HG03520 (cell line): ENCODE results near the gene USP10.

Experiments used
- ATAC-seq: cut with Tn5 transposase; IDR thresholded peaks from one replicate; pipeline ENCODE4 v1.9.1; 2021; ENCODE audit warnings: mild to moderate bottlenecking, moderate library complexity; ENCODE audit not compliant: unreplicated experiment

USP10 gene

DNA sequence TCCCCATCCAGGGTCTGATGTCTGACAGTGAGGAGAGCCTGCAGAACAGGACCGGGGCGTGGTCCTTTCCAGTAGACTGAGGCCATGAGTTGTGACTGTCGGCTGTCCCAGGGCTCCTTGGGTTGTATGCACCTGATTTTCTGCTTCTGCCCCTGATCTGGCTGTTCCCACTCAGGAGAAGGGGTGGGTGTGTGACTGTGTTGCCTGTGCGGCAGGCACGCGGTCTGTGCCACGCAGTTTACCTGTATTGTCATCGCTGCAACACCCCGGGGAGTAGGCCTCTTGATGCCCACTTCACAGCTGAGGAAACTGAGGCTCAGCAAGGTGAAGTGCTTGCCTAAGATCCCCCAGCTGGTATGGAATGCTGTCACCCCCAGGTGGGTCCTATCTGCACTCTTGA is 121.4 kb downstream of the USP10 start:
- no peak for ATAC-seq

DNA sequence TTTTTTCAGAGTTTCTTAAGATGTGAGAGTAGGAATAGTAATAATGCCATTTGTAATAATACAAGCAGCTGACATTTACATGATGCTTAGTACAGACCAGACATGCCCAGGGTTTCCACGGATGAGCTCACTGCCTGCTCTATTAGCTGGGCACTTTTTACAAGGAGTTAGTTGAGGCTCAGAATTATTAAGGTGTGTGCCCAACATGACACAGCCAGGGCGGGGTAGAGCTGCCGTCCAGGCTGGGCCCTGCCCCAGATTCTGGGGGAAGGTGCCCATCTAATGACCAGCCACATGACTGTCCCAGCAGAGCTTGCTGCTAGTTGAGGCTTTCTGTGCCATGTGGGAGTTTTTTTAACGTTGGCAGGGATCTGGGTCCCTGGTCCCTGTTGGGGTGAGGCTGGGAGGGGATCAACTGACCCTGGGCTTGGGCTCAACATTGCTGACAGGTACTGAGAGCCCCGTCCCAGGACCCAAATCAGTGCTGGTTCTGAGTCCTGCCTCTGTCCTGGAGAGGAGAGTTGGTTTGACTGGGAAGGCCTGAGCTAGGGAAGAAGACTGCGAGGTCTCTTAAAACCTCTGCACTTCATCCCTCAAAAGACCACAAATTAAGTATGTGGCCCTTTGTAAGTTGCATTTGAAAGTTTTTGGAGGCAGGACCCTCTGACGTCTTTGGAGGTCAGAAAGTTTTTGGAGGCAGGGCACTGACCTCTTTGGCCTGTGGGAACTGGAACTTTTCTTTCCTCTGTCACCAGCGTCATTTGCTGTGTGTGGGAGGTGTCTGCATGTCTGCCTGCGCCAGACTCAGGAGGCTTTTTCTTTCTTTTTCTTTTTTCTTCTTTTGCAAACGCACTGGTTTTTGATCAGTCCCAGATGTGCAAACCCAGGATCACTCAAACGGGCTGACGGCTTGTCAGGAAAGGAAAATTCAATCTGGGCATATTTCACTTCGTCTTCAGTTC is 122.2 kb downstream of the USP10 start:
- no peak for ATAC-seq

DNA sequence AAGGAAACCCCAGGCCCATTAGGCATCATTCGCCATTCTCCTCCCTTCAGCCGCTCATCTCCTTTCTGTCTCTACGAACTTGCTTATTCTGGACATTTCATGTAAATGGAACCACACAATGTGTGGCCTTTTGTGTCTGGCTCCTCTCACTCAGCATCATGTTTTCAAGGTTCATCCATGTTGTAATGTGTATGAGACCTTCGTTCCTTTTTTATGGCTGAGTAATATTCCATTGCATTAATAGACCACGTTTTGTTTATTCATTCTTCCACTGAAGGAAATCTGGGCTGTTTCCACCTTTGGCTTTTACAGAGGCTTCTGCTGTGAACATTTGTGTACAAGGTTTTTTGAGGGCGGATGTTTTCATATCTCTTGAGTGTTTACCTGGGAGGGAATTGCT is 123.2 kb downstream of the USP10 start:
- ATAC-seq: no peak

DNA sequence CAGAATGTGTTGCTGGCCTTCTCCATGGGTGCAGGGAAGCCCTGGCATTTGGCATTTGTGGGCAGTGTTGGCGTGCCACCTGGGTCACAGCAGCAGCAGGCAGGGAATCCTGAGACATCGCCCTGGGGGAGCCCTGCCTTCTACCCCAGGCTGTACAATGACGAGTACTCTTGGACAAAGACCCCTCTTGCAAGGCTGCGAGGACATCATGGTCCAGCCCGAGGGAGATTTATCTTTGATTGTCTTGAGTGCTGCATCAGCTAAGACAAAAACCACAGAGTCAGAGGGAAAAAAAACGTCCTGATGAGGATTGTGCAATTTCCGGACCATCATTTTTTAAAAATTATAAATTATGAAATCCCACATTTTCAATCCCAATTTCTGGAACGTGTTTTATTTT is 123.7 kb downstream of the USP10 start:
- ATAC-seq: no peak

DNA sequence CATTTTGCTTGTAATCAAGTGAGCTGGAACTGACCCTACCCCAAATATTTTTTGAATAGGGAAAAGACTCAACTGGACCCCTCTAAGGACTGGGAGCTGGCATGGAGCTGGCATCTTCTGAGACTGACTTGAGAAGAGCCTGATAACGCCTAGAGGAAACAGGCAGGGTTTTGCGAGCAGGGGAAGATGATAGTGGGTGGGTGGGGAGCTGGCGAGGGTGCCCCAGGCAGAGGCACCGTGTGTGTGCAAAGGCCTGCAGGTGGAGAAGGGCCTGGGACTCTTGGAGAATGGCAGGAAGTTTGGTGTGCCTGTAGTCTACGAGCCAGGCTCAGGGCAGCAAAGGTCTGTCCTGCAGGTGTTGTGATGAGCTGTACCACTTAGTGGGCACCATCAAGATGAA is 124.1 kb downstream of the USP10 start:
- ATAC-seq: no peak

DNA sequence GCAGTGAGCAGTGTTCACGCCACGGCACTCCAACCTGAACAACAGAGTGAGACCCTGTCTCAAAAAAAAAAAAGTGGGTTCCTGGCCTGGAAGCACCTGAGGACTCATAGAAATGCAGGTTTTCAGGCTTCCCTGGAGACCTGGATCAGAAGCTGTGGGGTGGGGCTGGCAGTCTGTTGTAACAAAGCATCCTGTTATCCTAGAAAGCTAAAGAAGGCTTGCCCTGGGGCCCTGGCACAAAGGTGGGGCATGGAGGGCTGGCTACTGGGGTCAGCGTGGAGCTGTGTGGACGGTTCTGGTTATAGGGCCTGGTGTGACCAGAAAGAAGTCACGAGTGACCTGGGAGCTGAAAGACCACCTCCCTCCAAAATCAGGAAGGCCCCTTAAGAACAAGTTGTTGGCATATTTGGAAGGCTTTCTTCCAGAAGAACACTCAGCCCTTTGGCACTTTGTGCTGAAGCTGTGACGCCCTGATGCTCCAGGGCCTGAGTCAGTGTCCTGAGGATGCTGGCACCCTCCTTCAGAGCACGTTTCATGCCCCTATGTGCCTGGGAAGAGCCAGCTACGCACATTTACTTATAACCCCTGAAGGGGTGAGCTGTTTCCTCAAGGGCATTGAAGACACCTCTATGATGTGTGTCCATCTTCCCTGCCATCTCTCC is 126.2 kb downstream of the USP10 start:
- ATAC-seq: no peak

DNA sequence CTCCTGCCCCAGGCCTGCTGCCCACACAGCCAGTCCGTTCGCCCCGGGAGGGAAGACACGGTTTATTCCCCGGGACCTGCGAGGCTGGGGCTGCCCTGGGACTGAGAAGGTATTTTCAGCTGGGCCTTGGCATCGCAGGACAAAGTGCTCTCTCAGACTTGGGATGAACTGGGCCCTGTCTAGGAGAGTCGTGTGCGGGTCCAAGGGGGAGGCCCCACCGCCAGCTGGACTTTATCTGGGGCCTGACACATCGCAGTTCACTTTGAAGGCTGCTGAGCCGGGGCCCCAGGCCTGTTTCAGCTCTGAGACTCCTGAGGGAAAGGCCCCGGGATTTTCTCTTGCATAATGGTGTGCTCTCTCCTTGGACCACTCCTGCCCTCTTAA is 126.8 kb downstream of the USP10 start:
- no peak for ATAC-seq

DNA sequence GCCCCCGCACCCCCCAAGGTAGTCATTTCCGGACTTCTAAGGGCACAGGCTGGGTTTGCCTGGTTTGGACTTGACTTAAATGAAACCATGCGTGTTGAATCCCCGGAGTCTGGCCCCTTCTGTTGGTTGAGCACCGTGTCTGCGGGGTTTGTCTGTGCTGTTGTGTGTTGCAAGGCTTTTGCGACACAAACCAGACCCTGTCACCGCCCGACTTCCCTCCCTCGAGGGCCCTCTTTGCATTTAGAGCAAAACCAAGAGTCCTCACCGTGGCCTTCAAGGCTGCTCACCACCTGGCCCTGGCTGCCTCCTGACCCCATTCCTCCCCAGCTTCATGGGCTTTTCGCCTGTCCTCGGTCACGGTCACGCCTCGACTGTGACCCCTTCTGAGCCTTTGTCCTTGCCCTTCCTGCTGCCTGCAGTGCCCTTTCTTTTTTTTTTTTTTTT is 127.4 kb downstream of the USP10 start:
- no peak for ATAC-seq

DNA sequence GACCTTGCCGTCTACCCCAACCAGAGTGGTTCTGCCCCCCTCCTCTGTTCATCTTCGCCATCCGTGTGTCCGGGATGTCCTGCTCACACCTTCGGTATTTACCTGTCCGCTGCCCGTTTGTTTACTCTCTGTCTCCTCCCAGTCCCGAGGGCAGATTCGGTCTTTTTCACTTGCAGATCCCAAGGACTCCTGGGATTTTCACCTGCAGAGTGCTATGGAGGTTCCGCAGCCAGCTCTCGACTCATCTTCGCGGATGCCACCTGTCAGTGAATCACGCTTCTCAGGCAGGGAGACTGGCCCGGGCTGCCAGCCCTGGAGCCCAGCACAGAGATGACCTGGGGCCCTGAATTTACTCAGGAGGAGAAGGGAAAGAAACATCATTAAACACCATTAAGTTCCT is 128.1 kb downstream of the USP10 start:
- no peak for ATAC-seq

DNA sequence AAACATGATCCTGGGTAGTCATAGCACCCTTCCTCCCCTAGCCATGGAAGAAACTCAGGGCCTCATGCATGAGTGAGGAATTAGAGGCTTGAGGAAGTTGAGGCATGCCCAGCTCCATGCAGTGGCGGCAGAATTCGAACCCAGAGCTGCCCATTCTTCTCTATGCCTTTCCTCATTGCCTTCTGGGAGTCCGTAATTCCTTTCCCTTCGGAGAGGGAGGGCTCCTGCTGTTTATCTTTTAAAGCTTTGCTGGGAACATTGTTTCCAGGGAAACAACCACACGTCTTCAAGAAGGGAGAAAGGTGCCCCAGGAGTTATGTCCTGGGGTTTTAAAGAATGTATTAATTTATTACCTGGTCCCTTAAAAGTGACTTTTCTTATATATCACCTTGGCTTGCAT is 128.5 kb downstream of the USP10 start:
- ATAC-seq: no peak
